Activated T-cell treated with anti-CD3 and anti-CD28 coated beads for 48 hours (primary cell): ENCODE measurements around the gene OST4.

ENCODE experiments used
- DNase-seq: peaks from one replicate; pipeline ENCODE4 v3.0.0-alpha.2; 2020; ENCODE audit warnings: low read depth

OST4 gene

DNA sequence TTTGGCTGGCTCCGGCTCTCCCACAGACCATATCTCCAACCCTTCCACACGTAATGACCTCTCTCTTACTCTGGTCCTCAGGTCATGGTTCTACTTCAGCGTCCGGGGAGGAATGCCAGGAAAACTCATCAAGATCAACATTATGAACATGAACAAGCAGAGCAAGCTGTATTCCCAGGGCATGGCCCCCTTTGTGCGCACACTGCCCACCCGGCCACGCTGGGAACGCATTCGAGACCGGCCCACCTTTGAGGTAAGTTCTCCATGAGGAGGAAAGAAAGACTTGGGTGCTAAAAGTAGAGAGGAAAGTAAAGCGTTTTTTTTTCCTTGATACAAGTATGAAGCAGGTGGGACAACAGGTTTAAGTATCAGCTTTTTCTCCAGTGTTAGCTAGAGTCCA lies 18.1 kb downstream of the OST4 start:
- DNase-seq: no peak

DNA sequence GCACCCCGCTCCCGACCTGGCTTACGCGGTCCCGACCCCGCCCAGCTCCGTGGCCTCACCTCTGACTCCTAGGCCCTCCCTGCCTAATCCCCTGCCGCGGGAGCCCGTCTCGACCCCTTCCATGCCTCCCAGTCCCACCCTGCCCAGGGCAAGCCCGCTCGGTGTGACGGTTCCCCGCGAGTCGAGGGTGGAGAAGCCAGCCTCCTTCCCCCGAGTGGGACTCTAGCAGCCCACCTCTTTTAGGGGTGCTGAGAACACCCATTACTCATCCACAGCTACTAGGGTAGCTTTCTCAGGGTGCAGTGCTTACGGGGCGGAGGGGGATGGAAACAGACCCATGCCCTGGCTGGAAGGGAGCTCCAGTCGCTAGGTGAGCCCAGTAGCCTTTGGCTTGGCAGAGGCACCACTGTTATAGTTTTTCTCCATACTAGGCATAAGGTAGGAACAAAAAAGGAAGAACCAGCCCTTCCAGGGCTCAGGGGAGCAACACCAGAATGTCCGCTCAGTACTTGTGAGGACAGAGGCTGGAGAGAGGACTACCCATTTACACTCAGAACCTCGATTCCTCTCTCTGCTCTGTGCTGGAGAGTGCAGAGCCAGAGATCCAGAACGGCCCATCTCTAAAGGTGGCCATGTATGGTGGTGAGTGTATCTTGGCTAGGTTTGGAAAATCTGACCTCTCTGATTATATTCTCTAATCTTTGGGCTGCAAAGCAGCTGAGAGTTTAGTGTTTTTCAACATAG lies 19.4 kb downstream of the OST4 start:
- DNase-seq: no peak

DNA sequence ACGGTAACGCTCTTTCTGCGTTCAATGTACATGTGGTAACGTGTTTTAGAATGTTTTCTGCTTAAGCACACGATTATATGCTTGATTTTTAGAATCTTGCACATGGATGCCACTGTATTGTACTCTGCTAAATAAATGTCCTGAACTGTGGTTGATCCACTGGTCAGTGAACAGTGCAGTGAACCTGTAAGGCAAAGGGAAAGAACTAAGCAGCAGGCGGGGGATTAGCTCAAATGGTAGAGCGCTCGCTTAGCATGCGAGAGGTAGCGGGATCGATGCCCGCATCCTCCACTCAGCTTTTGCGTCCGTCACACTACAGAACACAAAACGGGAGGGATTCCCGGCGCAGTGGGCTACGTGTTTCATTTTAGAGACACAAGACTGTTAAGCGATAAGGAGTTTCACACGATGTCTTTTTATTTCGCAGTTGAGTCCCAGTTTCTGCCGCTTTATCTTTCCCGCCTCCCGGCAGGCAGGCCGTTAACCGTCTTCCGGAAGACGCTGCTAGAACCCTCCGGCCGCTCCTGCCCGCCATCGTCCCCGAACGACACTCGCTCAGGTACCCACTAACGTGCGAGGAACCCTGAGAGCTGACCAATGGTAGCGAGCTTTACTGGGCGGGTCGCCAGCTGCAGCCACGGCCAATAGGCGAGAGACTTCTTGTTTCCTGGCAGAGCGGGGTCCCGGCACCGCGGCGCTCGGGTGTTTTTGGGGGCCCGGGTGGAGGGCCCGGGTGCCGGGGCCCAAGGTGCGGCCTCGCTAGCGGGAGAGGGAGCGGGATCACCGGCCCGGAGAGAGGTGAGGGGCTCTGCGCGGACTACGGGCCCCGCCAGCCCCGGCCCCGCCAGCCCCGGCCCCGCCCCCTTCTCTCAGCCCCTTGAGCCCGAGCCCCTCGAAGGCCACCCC lies 20.2 kb downstream of the OST4 start, which contains the start of gene AGBL5:
Gene AGBL5, plus strand, starts transcription at position 673 of the 906 bp plus-strand sequence. CDS start 1,291 bp downstream, outside the sequence.
- peak; percentile 92 for DNase-seq

DNA sequence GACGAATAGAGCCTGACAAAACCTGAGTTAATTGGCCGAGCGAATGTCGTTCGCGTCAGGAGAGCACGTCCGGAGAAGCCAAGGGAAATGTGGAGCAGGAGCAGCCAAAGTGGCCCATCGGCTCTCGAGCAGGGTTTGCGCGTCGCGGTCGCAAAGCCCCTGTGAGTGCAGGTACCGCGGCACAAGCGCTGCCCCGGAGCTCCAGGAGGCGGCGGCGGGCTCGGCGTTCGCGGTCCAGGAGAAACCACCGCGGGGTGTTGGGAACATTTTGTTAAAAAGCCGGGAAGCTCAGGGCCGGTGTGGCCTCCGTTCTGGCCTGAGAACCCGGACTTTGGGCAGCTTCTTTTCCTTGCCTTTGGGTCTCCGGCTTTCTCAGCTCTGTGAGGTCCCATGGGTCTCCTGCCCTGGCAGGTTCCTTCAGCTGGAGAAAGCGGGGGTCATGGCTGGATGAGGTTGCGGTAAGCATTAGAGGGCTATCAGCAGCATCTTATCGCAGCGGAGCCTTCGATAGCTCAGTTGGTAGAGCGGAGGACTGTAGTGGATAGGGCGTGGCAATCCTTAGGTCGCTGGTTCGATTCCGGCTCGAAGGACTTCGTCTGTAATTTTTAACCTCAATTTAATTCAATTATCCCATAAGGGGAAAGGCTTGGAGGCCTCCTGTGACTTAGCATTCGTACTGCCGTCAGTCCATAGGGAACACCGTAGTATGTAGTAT lies 21.0 kb downstream of the OST4 start:
- DNase-seq: peak; percentile 84

DNA sequence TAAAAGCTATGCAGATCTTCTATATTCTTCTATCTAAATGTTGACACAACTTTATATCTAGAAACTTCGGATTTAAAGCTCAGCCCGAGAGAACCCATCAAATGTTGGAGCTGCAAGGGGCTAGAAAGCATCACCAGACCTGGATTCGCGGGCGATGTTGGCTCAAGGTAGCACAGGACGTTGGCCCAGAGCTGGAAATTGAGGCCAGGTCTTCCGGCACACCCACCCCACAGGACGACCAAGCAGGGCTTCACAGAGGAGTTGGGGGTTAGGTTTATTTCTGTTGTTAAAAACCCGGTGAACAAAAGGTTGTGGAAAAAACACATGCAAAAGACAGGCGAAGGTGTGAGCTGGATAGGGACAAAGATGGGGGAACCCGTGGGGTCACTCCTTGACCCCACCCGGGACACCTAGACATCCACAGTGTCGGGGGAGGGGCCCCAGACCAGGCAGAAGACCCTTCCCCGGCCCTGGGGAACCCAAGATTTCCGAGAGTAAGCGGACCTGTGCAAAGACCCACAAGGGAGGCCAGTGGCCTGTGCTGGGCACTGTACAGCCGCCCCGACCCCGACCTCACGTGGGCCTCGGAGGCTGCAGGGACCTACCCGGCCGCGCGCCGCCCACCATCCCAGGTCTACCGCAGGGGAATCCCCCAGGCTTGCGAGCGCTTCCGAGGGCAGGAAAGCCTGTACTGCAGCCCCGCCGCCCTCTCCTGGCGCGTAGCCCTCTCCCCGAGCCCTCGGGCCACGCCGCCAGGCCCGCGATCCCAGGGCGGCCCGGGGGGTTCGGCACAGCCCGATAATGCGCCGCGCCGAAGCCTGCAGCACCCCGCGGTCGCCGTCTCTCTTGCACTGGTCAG lies 21.8 kb downstream of the OST4 start:
- peak; percentile 74 for DNase-seq

DNA sequence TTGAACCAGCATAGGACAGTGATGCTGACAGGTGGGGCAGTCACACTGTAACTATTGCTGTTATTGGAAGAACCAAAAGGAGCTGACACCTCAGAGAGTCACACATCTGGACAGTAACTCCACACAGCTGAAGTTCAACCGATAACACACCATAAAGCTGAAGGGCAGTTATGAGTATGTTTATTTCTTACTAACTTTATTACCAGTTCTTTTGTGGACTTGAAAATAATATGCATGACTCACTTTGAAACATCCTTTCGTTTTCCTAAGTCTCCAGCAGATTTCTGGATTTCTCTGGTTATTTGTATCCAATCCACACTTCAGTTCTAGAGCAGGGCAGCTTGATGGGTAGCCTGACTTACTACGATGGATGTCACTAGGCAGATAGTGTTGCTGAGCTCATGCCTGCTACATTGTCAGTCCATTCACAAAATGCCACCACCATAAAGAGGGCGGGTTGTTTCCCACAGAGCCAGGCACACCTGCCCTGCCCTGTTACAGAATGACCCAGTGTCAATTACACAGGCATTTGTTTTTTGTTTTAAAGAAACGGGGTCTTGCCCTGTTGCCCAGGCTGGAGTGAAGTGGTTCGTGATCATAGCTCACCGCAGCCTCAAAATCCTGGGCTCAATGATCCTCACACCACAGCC lies 28.3 kb downstream of the OST4 start:
- no peak for DNase-seq

DNA sequence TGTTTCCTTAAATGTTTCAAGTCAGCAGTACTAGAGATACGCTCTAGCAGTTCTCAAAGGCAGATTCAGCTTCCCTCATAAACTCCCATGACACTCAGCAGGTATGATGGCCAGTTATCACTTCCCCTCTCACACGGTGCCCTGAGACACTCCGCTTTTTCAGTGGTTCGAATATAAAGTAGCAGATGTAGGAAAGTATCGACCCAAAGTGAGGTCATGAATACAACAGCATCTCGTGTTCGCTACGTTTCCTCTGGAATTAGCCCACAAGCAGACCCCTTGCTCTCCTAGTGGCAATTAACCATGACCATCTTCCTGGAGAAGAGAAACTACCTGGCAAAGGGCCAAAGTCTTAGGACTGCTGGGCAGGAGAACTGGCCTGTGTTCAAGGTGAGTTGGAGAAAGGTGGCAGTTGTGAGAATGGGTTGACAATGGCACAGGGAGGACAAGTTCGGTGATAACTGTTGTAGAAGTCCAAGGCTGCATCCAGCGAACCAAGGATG lies 29.2 kb downstream of the OST4 start:
- no peak for DNase-seq

DNA sequence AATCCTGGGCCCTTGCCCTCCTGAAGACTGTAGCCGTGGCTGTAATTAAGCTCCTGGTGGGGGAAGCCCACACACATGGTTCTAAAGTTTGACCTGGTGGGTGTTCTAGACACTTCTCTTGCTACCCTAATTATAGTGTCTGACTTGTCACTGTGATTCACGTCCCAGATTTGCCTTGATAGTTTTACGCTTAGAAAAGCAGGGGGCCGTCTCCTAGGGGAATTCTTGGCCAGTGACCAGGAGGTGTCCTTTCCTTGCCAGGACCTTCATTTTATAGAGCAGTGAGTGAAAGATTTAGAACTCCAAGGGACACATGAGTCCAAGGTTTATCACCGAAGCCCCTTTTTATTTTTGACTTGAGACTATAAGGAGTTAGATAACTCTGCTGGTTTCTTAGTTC lies 29.7 kb downstream of the OST4 start:
- DNase-seq: no peak

DNA sequence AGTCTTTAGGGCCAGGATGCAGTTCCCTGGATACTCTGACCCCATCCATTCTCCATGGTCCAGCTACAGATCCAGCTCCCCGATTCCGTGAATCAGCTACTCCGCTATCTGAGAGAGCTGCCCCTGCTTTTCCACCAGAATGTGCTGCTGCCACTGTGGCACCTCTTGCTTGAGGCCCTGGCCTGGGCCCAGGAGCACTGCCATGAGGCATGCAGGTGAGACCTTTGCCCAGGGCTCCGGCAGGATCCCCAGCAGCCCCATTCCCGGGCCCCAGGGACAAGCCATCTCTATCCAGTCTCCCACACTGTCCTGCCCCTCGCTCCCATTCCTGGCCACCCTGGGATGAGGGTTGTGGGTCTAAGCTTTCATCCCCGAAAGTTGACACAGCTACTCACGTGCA lies 31.2 kb downstream of the OST4 start:
- DNase-seq: no peak

DNA sequence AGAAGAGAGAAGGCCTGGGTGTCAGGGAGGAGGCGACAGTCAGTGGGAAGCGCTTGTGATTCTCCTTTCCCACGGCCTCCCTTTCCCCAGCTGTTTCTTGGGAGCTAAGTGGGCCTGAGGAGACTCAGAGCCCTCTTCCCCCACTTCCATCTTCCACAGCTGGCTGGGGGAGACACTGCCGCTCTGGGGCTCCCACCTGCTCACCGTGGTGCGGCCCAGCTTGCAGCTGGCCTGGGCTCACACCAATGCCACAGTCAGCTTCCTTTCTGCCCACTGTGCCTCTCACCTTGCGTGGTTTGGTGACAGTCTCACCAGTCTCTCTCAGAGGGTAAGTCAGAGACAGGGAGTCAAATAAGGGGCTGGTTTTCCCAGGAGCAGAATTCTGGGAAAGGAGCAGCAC lies 31.6 kb downstream of the OST4 start:
- no peak for DNase-seq

DNA sequence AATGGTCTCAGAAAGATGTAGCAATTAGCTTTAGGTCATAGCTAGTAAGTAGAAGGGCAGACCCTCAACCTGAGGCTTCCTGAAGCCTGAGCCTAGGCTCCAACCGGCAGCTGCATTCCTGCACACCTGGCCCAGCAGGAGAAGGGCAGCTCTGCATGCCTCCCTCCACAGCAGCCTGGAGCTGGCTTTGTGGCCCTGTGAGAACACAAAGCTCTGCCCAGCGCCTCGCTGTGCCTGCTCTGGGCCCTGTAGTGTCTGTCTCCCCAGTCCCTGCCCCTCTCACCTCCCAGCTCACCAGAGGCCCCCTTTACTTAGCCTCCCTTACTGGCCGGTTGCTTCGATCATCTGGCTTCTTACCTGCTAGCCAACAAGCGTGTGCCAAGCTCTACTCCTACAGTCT lies 32.0 kb downstream of the OST4 start:
- no peak for DNase-seq

DNA sequence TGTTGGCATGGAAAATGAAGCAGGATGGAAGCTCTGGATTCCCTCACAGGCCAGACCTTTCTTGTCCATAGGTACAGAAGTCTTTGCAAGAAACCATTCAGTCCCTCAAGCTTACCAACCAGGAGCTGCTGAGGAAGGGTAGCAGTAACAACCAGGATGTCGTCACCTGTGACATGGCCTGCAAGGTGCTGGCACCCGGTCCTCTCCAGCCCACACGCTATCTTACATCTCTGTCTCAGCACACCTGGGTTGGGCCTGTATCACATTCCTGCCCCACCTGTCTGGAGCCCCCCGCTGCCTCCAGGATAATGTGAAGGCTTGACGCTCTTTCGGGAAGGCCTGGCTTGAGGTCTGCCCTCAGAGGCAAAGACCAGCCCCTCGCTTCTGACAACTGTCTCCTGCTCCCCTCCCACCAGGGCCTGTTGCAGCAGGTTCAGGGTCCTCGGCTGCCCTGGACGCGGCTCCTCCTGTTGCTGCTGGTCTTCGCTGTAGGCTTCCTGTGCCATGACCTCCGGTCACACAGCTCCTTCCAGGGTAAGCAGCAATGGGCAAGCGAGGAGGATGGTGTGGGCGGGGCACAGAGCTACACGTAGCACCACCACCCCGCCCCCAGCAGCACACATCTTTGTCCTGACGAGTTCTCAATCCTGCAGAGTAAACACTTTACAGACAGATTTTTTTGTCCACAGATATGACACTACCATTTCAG lies 32.7 kb downstream of the OST4 start:
- no peak for DNase-seq

DNA sequence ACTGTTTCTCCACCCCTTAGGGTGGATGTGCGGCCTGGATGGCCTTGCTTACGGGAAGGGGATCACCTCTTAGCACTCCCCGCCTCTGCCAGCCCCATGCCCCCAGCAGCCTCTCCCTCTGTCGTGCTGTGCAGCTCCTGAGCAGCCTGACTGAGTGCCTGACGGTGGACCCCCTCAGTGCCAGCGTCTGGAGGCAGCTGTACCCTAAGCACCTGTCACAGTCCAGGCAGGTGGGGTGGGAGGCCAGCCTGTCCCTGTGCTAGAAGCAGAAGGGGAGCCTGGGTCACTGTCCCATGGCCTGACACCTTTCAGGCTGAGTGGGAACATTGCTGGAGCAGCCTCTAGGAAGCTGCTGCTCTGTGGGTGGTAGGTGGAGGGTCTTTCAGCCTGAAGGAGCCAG lies 33.4 kb downstream of the OST4 start:
- no peak for DNase-seq

DNA sequence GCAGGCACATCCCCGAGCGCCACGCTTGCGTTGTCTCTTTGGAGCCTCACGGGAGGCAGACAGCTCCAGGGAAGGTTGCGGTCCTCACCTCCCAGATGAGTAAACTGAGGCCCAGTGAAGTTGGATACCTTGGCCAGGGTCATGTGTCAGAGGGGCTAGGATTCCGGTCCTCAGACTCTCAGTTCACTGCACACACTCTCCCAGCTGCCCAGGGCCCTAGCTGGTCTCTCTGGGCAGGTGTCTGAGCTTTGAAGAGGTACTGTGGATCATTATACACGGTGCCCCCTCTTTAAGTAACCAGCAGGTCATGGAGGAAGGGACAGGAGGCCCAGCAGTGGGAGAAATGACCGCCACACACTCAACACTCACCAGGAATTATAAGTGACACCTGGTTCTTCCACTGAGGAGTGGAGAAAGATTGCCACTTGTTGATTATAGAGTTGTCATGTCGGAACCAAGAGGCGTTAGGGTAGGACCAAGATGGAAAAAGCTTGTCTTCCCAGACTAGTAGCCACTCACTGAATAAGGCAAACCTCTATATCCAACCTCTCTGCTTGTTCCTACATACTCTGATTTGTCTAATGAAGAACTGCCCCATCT lies 38.1 kb downstream of the OST4 start:
- no peak for DNase-seq

DNA sequence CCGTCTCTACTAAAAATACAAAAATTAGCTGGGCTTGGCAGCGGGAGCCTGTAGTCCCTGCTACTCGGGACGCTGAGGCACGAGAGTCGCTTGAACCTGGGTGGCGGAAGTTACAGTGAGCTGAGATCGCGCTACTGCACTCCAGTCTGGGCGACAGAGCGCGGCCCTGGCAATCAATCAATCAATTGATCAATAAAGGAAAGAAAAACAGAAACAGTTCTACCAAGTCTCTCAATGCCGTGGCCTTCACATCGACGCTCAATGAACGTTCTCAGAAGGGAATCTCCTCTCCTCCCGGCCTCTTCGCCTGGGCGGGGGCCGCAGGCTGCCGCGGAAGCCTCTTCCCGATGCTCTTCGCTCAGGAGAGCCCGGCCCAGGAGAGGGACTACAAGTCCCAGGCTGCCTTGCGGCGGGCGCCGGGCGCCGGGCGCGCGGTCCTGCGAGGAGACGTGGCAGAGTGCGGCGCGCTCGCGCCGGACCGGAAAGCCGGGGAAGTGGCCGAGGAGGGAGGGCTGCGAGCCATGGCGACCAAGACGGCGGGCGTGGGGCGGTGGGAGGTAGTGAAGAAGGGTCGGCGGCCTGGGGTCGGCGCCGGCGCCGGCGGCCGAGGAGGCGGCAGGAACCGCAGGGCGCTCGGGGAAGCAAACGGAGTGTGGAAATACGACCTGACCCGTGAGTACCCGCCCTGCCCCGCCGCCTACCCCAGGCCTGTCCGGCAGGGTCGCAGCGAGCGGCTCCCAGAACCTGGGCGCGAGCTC lies 38.8 kb downstream of the OST4 start, which contains the start of gene TMEM214:
Gene TMEM214, plus strand, starts transcription at position 471 of the 758 bp plus-strand sequence. Its CDS starts 51 bp downstream, at position 522.
- DNase-seq: peak; percentile 83

DNA sequence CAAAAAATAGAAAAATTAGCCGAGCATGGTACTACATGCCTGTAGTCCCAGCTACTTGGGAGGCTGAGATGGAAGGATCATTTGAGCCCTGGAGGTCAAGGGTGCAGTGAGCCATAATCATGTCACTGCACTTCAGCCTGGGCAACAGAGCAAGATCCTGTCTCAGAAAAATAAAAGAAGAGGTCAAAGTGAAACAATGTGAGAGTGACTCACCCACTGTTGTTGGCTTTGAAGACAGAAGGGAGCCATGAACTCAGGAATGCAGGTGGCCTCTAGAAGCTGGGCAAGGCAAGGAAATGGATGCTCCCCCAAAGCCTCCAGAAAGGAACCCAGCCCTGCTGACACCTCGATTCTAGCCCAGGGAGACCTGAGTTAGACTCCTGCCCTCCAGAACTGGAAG lies 42.4 kb downstream of the OST4 start:
- DNase-seq: no peak

DNA sequence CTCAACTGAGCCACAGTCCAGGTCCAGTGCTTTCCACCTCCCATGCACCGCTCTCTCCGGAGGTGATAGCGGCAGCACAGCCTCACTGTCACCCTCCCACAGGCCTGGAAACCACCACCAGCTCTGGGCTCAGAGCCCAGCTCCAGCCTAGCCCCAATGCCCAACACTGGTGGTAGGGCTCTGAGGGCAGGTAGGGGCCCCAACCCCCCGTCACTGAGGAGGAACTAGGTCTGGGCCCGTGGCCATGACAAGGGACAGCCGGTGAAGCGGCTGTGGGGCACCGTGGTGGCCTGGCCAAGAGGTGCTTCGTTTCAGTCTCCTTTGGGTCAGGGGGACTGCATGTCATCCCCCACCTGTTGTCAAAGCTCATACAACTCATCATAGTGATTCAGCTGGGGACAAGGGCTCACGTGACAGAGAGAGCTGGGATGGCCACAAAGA lies 44.2 kb downstream of the OST4 start:
- DNase-seq: no peak
